OCI-LY1 (cell line): ENCODE results near the gene RNPEPL1.

Experiments
- H2AFZ ChIP-seq: fragments of 200-600 bp; sonication (generic), shearing (Covaris generic); 2 replicates; pipeline ENCODE4 v1.6.0; 2014; ENCODE audit warnings: antibody characterized with exemption, mild to moderate bottlenecking, low read length
- H3F3A ChIP-seq: fragments of 200-600 bp; sonication (generic), shearing (Covaris generic); 2 replicates; pipeline ENCODE4 v1.6.0; 2014; ENCODE audit warnings: mild to moderate bottlenecking, antibody characterized with exemption, low read length, moderate library complexity; ENCODE audit not compliant: insufficient read depth
- H3K27ac ChIP-seq: fragments of 200-600 bp; sonication (generic); 2 replicates; pipeline ENCODE4 v1.5.1; 2014; ENCODE audit warnings: low read length, mixed run types, mild to moderate bottlenecking, low read depth; ENCODE audit not compliant: poor library complexity, severe bottlenecking
- H3K27me3 ChIP-seq: fragments of 200-600 bp; sonication (generic); 2 replicates; pipeline ENCODE4 v1.6.0; 2014; ENCODE audit warnings: antibody characterized with exemption, mild to moderate bottlenecking, low read length, moderate library complexity; ENCODE audit not compliant: insufficient read depth
- H3K36me3 ChIP-seq: fragments of 200-600 bp; sonication (generic); 2 replicates; pipeline ENCODE4 v1.6.1; 2014; ENCODE audit warnings: mild to moderate bottlenecking, antibody characterized with exemption, low read length, moderate library complexity, mixed read lengths; ENCODE audit not compliant: insufficient read depth
- H3K4me1 ChIP-seq: fragments of 200-600 bp; sonication (generic); 2 replicates; pipeline ENCODE4 v1.5.1; 2014; ENCODE audit warnings: mild to moderate bottlenecking, low read length, moderate library complexity; ENCODE audit not compliant: insufficient read depth, severe bottlenecking
- H3K4me2 ChIP-seq: fragments of 200-600 bp; sonication (generic), shearing (Covaris generic); 2 replicates; pipeline ENCODE4 v1.6.1; 2014; ENCODE audit warnings: low read length
- H3K4me3 ChIP-seq: fragments of 200-600 bp; sonication (generic); 2 replicates; pipeline ENCODE4 v1.5.1; 2014; ENCODE audit warnings: low read length, low read depth, mild to moderate bottlenecking, mixed read lengths; ENCODE audit not compliant: poor library complexity, severe bottlenecking
- H3K79me2 ChIP-seq: fragments of 200-600 bp; shearing (Covaris generic); 2 replicates; pipeline ENCODE4 v1.6.1; 2016; ENCODE audit warnings: mixed run types, low read length, mixed read lengths; ENCODE audit not compliant: insufficient read depth
- H3K9ac ChIP-seq: fragments of 200-600 bp; sonication (generic), shearing (Covaris generic); 2 replicates; pipeline ENCODE4 v1.6.1; 2014; ENCODE audit warnings: mild to moderate bottlenecking, low read length, mixed read lengths
- H3K9me2 ChIP-seq: fragments of 200-600 bp; sonication (generic), shearing (Covaris generic); 2 replicates; pipeline ENCODE4 v1.6.1; 2014; ENCODE audit warnings: low read depth, mild to moderate bottlenecking, low read length, mixed read lengths
- H3K9me3 ChIP-seq: fragments of 200-600 bp; shearing (Covaris generic); 2 replicates; pipeline ENCODE4 v1.6.1; 2014; ENCODE audit warnings: low read length, mixed read lengths
- H4K20me1 ChIP-seq: fragments of 200-600 bp; sonication (generic), shearing (Covaris generic); 2 replicates; pipeline ENCODE4 v1.6.0; 2016; ENCODE audit warnings: mild to moderate bottlenecking, low read length; ENCODE audit not compliant: insufficient read depth
- EZH2 ChIP-seq: fragments of 200-600 bp; sonication (generic), shearing (Covaris generic); IDR thresholded peaks from 2 replicates; pipeline ENCODE4 v1.8.0; 2017; ENCODE audit warnings: borderline replicate concordance, mixed run types, mild to moderate bottlenecking, antibody characterized with exemption, low read length, moderate library complexity, mixed read lengths
- TF ChIP-seq, protein P1 (sequence below): fragments of 200-600 bp; sonication (generic), shearing (Covaris generic); IDR thresholded peaks from 2 replicates; pipeline ENCODE4 v1.5.1; 2017; ENCODE audit warnings: mild to moderate bottlenecking, antibody characterized with exemption, low read length, moderate library complexity, mixed read lengths

RNPEPL1 gene

DNA sequence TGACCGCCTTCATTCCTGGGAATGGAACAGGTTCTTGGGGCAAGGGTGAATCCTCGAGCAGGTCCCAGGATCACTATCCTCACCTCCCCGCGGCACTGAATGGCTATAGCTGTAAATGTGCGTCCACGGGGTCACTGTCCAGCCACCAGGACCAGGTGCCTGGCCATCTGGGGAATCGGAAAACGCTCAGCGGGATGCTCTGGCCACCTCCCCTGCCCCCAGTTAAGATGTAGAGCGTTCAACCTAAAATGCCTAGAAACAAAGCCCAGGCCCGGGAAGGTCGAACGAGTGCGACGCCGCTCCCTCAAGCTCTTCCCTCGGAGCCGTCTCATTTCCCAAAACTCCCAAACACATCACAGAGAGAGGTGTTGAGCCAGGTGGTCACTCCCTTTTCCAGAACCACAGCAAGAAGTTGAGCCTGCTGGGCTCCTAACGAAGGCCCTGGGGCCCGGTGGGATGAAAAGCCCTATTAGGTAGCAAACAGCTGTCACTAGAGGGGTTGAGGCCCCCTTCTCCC is 17.5 kb downstream of the RNPEPL1 start:
- no peaks in the 10 kb centered on the region for H3K36me3 ChIP-seq
- peak overlapping the region; percentile 80 for H3K9ac ChIP-seq
- no peaks in the 10 kb centered on the region for H4K20me1 ChIP-seq
- H3K9me3 ChIP-seq = no peaks in the 10 kb centered on the region
- no peaks in the 10 kb centered on the region for H3K27me3 ChIP-seq
- peaks cover 47% of the 10 kb centered on the region for H3K4me1 ChIP-seq
- H2AFZ ChIP-seq = no peak overlapping the region
- H3F3A ChIP-seq = no peaks in the 10 kb centered on the region
- H3K9me2 ChIP-seq = no peaks in the 10 kb centered on the region
- H3K4me2 ChIP-seq = peak overlapping the region; percentile 83
- TF ChIP-seq, protein P1, sequence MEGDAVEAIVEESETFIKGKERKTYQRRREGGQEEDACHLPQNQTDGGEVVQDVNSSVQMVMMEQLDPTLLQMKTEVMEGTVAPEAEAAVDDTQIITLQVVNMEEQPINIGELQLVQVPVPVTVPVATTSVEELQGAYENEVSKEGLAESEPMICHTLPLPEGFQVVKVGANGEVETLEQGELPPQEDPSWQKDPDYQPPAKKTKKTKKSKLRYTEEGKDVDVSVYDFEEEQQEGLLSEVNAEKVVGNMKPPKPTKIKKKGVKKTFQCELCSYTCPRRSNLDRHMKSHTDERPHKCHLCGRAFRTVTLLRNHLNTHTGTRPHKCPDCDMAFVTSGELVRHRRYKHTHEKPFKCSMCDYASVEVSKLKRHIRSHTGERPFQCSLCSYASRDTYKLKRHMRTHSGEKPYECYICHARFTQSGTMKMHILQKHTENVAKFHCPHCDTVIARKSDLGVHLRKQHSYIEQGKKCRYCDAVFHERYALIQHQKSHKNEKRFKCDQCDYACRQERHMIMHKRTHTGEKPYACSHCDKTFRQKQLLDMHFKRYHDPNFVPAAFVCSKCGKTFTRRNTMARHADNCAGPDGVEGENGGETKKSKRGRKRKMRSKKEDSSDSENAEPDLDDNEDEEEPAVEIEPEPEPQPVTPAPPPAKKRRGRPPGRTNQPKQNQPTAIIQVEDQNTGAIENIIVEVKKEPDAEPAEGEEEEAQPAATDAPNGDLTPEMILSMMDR = no peak
- no peak for TF ChIP-seq EZH2
- H3K27ac ChIP-seq = peak overlapping the region; percentile 98
- peak overlapping the region; percentile 71 for H3K4me3 ChIP-seq
- H3K79me2 ChIP-seq = peaks cover 6% of the 10 kb centered on the region; the same call in 1 of the 2 replicates

DNA sequence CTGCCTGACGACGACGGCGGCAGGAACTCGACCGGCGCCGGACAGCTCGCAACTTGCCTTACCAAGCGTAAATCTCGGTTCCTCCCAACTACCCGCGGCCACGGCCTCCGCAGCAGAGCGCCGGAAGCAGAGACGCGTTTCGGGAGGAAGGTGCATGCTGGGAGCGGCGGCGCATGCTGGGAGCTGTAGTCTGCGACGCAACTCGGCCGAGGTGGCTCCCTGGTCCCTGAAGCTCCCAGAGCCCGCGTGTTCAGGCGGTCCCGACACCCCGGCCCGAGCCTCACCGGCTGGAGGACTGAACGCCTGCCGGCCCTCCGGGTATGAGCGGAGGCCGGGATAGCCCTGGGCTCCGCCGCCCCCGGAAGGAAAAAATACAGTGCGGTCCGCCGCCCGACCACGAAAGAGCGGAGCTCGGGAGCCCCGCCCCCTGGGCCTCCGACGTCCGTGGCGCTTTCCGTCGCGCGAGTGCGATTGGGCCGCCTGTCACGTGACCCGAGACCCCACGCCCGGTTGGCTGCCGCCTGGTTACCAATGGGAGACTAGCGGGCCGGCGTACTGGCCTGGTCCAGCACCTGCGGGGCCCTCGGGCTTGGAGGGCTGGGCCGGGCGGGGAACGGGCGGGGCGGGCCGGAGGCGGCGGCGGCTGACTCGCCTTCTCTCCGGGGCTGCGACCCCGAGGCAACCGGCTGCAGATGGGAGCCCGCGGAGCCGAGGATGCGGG is 18.1 kb downstream of the RNPEPL1 start, which contains the start of gene CAPN10:
Gene CAPN10, plus strand, starts transcription at position 537 of the 721 bp plus-strand sequence. Its CDS starts 178 bp downstream, at position 715.
- no peaks in the 10 kb centered on the region for H3K27me3 ChIP-seq
- H3K9me3 ChIP-seq = no peaks in the 10 kb centered on the region
- H3K4me1 ChIP-seq = peaks cover 41% of the 10 kb centered on the region
- H3K9me2 ChIP-seq = no peaks in the 10 kb centered on the region
- H4K20me1 ChIP-seq = no peaks in the 10 kb centered on the region
- peak within 1 kb of the TSS; percentile 80 for H3K9ac ChIP-seq
- no peak within 1 kb of the TSS for H2AFZ ChIP-seq
- peaks cover 6% of the 10 kb centered on the region; the same call in 1 of the 2 replicates for H3K79me2 ChIP-seq
- H3K4me3 ChIP-seq = peak within 1 kb of the TSS; percentile 71
- peak within 1 kb of the TSS; percentile 83 for H3K4me2 ChIP-seq
- peak within 1 kb of the TSS; percentile 98 for H3K27ac ChIP-seq
- TF ChIP-seq, protein P1 = no peak
- no peak for TF ChIP-seq EZH2
- H3F3A ChIP-seq = no peaks in the 10 kb centered on the region
- no peaks in the 10 kb centered on the region for H3K36me3 ChIP-seq

- Histone ChIP-seq H3K36me3 (peaks cover 5% of the 10 kb centered on the region; the same call in 1 of the 2 replicates), H3K4me2 (peak overlapping the region; percentile 83), H3K79me2 (peaks cover 6% of the 10 kb centered on the region; the same call in 1 of the 2 replicates), H3K4me1 (peaks cover 40% of the 10 kb centered on the region), H3K9ac (peak overlapping the region; percentile 80), H3F3A (no peaks in the 10 kb centered on the region), H3K27me3 (no peaks in the 10 kb centered on the region), H3K4me3 (peak overlapping the region; percentile 71), H3K27ac (no peak overlapping the region), H4K20me1 (no peaks in the 10 kb centered on the region), H3K9me2 (no peaks in the 10 kb centered on the region), H3K9me3 (no peaks in the 10 kb centered on the region), H2AFZ (no peak overlapping the region)
- TF ChIP-seq, protein P1 = no peak
- TF ChIP-seq EZH2 = no peak
These were observed 18.9 kb downstream of the RNPEPL1 start for GRCh38 chr2:240586919-240587800.
